A549 (cell line): ENCODE measurements around the gene SLAIN2.

Experiments used
- BCL3 ChIP-seq: fragments of >200 bp; sonication (Bioruptor Twin); formaldehyde crosslinking; IDR thresholded peaks from 3 replicates; pipeline ENCODE4 v1.6.1; 2016
- CBX8 ChIP-seq: fragments of 200-600 bp; sonication (generic); IDR thresholded peaks from 2 replicates; pipeline ENCODE4 v1.6.1; 2016
- CHD4 ChIP-seq: fragments of 200-600 bp; sonication (generic); IDR thresholded peaks from 2 replicates; pipeline ENCODE4 v1.6.1; 2016; ENCODE audit warnings: antibody characterized with exemption, mild to moderate bottlenecking, borderline replicate concordance
- CTCF ChIP-seq: fragments of >200 bp; sonication (Bioruptor Twin); formaldehyde crosslinking; IDR thresholded peaks from 3 replicates; pipeline ENCODE4 v1.5.1; 2016
- EP300 ChIP-seq, 2 experiments: fragments of >200 bp; sonication (Bioruptor Twin); formaldehyde crosslinking; IDR thresholded peaks; 2 replicates in 1 of 2; 3 replicates in 1 of 2; pipeline ENCODE4 v1.6.1; 2016 to 2017
- HOXB13 ChIP-seq: fragments of 250-450 bp; sonication (Bioruptor Pico); IDR thresholded peaks from 2 replicates; pipeline ENCODE4 v1.5.0; 2020; ENCODE audit warnings: low read depth, mild to moderate bottlenecking, moderate library complexity
- MYC ChIP-seq: IDR thresholded peaks from 2 replicates; pipeline ENCODE4 v1.6.1; 2012; ENCODE audit warnings: mild to moderate bottlenecking, inconsistent platforms, low read length, improper control_type of control experiment, borderline replicate concordance
- NR3C1 ChIP-seq: fragments of >200 bp; sonication (Bioruptor Twin); formaldehyde crosslinking; IDR thresholded peaks from 3 replicates; pipeline ENCODE4 v1.6.1; 2017
- PBX3 ChIP-seq: IDR thresholded peaks from 2 replicates; pipeline ENCODE4 v1.6.1; 2012
- POLR2A ChIP-seq: IDR thresholded peaks from 2 replicates; pipeline ENCODE4 v1.6.1; 2012; ENCODE audit warnings: mild to moderate bottlenecking, low read length
- USF2 ChIP-seq: fragments of 450-650 bp; IDR thresholded peaks from 2 replicates; pipeline ENCODE4 v1.6.1; 2014; ENCODE audit warnings: antibody characterized with exemption
- ZFP36 ChIP-seq: fragments of 450-650 bp; IDR thresholded peaks from 2 replicates; pipeline ENCODE4 v1.6.1; 2014; ENCODE audit warnings: borderline replicate concordance; ENCODE audit not compliant: partially characterized antibody

- no peak for TF ChIP-seq POLR2A
- no peak for TF ChIP-seq MYC
- TF ChIP-seq BCL3: no peak
- TF ChIP-seq CTCF: no peak
- TF ChIP-seq HOXB13 (CRISPR knock-in tag): no peak
- no peak for TF ChIP-seq USF2
- TF ChIP-seq NR3C1: no peak
- TF ChIP-seq PBX3: no peak
- TF ChIP-seq ZFP36: no peak
- no peak for TF ChIP-seq EP300 (IDR thresholded peaks at IDR 0.05)
- TF ChIP-seq CHD4: no peak
- TF ChIP-seq CBX8: no peak
Observed at GRCh38 chr4:48367016-48367415, 25.7 kb downstream of the SLAIN2 start.
